Activated CD4-positive, alpha-beta T cell treated with anti-CD3 and anti-CD28 coated beads, Interleukin-2, amount 10 ng/mL, durations not matched to agents 24 days and 14 days (primary cell): Measurements from ENCODE around the gene PCK1. TPM values are rescaled to one million over a fixed set of nuclear protein-coding genes. Genes with fewer than 3 reads are reported as not detected.

Source experiments
- DNase-seq: peaks from one replicate; pipeline ENCODE4 v3.0.0; 2022
- H3K27ac Mint-ChIP-seq: one replicate; pipeline ENCODE4 v1.8.0; 2022; ENCODE audit warnings: mild to moderate bottlenecking, mixed read lengths
- H3K27me3 Mint-ChIP-seq: one replicate; pipeline ENCODE4 v1.8.0; 2022; ENCODE audit warnings: mixed read lengths
- H3K36me3 Mint-ChIP-seq: one replicate; pipeline ENCODE4 v1.8.0; 2022; ENCODE audit warnings: low read depth, mild to moderate bottlenecking, mixed read lengths
- H3K4me1 Mint-ChIP-seq: one replicate; pipeline ENCODE4 v1.8.0; 2021; ENCODE audit warnings: mixed read lengths
- H3K4me3 Mint-ChIP-seq: one replicate; pipeline ENCODE4 v1.8.0; 2022; ENCODE audit warnings: mild to moderate bottlenecking, moderate library complexity, mixed read lengths
- H3K9me3 Mint-ChIP-seq: one replicate; pipeline ENCODE4 v1.8.0; 2021; ENCODE audit warnings: mixed read lengths
- intact Hi-C: fragments of 100-400 bp; cut with micrococcal nuclease; formaldehyde crosslinking; loops from one replicate; pipeline ENCODE4 v1.15.1; 2023
- total RNA-seq: library from RNA; stranded (reverse); gene quantifications from 2 replicates; pipeline ENCODE4 v1.2.3, GENCODE V29; 2022

Gene PCK1
- total RNA-seq, 1 donor from 2014 or later = not detected

- Mint-ChIP-seq H3K36me3 (peaks cover 29% of the 10 kb centered on the region), H3K9me3 (no peaks in the 10 kb centered on the region), H3K27me3 (peaks cover 20% of the 10 kb centered on the region), H3K27ac (no peak overlapping the region), H3K4me1 (peaks cover 1% of the 10 kb centered on the region), H3K4me3 (no peak overlapping the region)
- intact Hi-C loops = no loop called here
- DNase-seq = no peak
Measured at GRCh38 chr20:57611586-57612311, 50.8 kb downstream of the PCK1 start.

- peaks cover 22% of the 10 kb centered on the region for H3K27me3 Mint-ChIP-seq
- H3K27ac Mint-ChIP-seq = no peak overlapping the region
- no peaks in the 10 kb centered on the region for H3K9me3 Mint-ChIP-seq
- H3K4me1 Mint-ChIP-seq = peaks cover 8% of the 10 kb centered on the region
- no peak overlapping the region for H3K4me3 Mint-ChIP-seq
- H3K36me3 Mint-ChIP-seq = peaks cover 35% of the 10 kb centered on the region
- DNase-seq = no peak
- intact Hi-C loops = no loop called here
Measured at GRCh38 chr20:57612436-57612835, 51.5 kb downstream of the PCK1 start.

GRCh38 chr20:57612916-57613315 lies 52.0 kb downstream of the PCK1 start:
- intact Hi-C loops = no loop called here
- DNase-seq = no peak
- Mint-ChIP-seq H3K4me3 (no peak overlapping the region), H3K27me3 (peaks cover 18% of the 10 kb centered on the region), H3K4me1 (peaks cover 13% of the 10 kb centered on the region), H3K9me3 (no peaks in the 10 kb centered on the region), H3K27ac (no peak overlapping the region), H3K36me3 (peaks cover 35% of the 10 kb centered on the region)

DNA sequence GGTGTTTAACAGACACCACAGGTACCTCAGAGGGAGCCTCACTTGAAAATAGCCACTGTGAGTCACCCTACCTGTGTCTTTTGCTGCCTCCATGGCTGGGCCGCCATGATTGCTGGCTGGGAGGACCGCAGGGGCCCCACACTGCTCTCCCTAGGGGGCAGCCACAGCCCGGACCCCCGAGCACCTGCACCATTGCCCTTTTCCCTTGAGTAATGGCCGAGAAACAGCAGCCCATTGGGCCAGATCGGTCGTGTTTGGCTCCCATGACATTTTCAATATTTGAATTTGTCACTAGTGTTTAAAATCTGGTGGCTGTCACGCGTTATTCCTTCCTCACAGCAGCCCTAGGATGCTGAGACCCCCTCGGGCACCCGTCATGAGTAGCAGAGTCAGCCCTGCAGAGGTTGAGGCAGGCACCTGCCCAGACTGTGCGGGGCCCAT lies 52.6 kb downstream of the PCK1 start:
- Mint-ChIP-seq H3K4me3 (no peak overlapping the region), H3K27ac (no peak overlapping the region), H3K27me3 (peaks cover 17% of the 10 kb centered on the region), H3K9me3 (no peaks in the 10 kb centered on the region), H3K4me1 (peaks cover 19% of the 10 kb centered on the region), H3K36me3 (peaks cover 35% of the 10 kb centered on the region)
- DNase-seq = no peak
- intact Hi-C loops = no loop called here

- Mint-ChIP-seq H3K27ac (no peak overlapping the region), H3K9me3 (no peaks in the 10 kb centered on the region), H3K4me3 (no peak overlapping the region), H3K4me1 (peaks cover 30% of the 10 kb centered on the region), H3K27me3 (peaks cover 17% of the 10 kb centered on the region), H3K36me3 (peaks cover 29% of the 10 kb centered on the region)
- intact Hi-C loops = loop anchor here (5.0 kb wide), 1 partner anchor 98 kb away; the partner anchor contains the start of gene PMEPA1
- no peak for DNase-seq
Measured at GRCh38 chr20:57614490-57615444, 53.9 kb downstream of the PCK1 start.

DNA sequence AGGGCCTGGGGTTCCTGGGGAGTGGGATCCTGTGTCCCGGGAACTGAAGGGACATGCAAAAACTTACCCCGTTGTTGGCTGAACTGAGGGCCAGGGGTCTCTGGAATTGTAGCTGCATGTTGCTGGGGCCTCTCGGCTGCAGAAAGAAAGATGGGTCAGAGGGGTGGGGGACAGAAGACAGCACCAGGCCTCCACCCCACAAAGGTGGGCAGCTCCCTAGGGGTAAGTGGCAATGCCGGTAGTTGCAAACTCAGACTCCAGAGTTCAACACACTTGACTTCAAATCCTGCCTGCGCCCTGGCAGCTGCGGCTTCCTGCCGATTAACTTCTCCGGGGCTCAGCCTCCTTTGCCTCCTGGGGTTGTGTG lies 54.5 kb downstream of the PCK1 start:
- DNase-seq = no peak
- Mint-ChIP-seq H3K4me3 (no peak overlapping the region), H3K27me3 (peaks cover 16% of the 10 kb centered on the region), H3K4me1 (peaks cover 36% of the 10 kb centered on the region), H3K27ac (no peak overlapping the region), H3K9me3 (no peaks in the 10 kb centered on the region), H3K36me3 (peaks cover 27% of the 10 kb centered on the region)
- intact Hi-C loops = loop anchor here (5.0 kb wide), 1 partner anchor 97 kb away; the partner anchor contains the start of gene PMEPA1

DNA sequence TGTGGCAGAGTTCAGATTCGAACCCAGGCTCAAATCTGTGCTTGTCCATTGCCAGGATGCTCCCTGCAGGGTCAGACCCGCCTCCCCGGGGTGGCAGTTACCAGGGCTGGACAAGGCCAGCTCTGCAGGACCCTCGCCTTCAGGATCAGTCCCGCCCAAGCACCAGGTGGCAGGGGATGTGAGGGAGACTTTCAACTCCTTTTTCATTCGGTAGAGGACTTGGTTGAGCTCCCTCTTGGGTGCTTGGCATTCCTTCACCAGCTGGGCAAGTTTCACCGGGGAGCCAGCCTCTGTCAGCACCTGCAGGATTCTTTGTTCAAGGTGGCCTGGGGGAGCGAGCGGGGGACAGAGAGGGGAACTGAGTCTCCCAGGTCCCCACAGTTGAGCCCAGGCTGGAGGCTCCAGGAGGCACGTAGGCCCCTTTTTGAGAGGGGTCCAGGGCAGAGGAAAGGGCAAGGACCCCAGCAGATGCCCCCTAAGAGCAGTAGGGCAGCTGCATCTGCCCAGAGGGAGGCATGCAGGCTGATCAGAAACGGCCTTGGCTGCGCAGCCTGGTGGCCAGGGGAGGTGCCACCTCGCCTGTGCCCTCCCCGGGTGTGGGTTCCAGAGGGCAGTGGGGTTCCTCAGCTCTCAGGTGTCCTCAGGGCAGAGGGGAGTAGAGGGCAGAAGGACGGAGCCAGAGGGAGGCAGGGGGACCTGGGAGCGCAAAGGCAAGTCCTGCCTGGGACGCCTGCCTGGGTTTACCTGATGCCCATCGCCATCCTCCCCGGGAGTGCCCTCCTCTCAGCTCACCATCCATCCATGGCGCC lies 55.4 kb downstream of the PCK1 start:
- Mint-ChIP-seq H3K4me1 (peaks cover 45% of the 10 kb centered on the region), H3K4me3 (no peak overlapping the region), H3K36me3 (peaks cover 21% of the 10 kb centered on the region), H3K27me3 (peaks cover 16% of the 10 kb centered on the region), H3K27ac (no peak overlapping the region), H3K9me3 (no peaks in the 10 kb centered on the region)
- intact Hi-C loops = loop anchor here (5.0 kb wide), 1 partner anchor 96 kb away; the partner anchor contains the start of gene PMEPA1
- no peak for DNase-seq

DNA sequence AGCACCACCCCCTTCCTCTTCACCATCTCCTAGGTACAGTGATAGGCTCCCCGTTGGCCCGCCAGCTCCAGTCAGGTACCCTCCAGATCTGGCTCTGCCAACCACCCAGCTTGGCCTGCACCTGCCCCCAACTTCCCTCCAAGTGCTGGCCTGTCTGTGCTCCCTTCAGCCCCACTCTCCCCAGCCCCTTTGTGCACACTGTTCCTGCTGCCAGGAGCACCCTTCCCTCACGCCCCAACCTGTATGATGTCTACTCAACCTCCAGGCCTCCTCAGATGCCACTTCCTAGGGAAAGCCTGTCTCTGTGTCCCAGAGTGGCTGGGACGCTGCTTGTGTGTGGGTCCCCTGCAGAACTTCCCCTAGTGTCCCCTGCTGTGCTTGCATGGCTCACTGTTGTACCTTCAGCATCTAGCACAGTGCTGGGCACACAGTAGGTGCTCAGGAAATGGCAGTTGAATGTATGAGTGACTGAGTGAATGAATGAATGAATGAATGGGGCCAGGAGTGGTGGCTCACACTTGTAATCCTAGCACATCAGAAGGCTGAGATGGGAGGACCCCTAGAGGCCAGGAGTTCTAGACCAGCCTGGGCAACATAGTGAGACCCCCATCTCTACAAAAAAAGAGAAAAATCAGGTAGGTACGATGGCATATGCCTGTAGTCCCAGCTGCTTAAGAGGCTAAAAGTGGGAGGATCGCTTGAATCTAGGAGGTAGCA lies 56.3 kb downstream of the PCK1 start:
- no peaks in the 10 kb centered on the region for H3K9me3 Mint-ChIP-seq
- no peak for DNase-seq
- H3K4me1 Mint-ChIP-seq = peaks cover 47% of the 10 kb centered on the region
- H3K4me3 Mint-ChIP-seq = no peak overlapping the region
- H3K27me3 Mint-ChIP-seq = peaks cover 16% of the 10 kb centered on the region
- H3K27ac Mint-ChIP-seq = peak overlapping the region; percentile 22
- peaks cover 21% of the 10 kb centered on the region for H3K36me3 Mint-ChIP-seq
- intact Hi-C loops = loop anchor here (5.0 kb wide), 1 partner anchor 95 kb away; the partner anchor contains the start of gene PMEPA1

Other genes with a start within 250 kb of the PCK1 start
- not detected in 2 replicates for gene SPO11, start 231.3 kb upstream of the PCK1 start, total RNA-seq
- gene RAE1, start 209.9 kb upstream of the PCK1 start, total RNA-seq = 58.2 and 63.4 TPM in 2 replicates
- 100 and 103 TPM in 2 replicates for gene RBM38, start 169.7 kb upstream of the PCK1 start, total RNA-seq
- not detected in 2 replicates for gene CTCFL, start 36.0 kb upstream of the PCK1 start, total RNA-seq
- gene ZBP1, start 59.3 kb downstream of the PCK1 start, total RNA-seq = 0.51 and 0.62 TPM in 2 replicates
- gene PMEPA1, start 148.9 kb downstream of the PCK1 start, total RNA-seq = 0.66 and 0.82 TPM in 2 replicates